IPS DF 4.7 (cell line): ENCODE measurements around the gene INCA1.
"Not testable (repeated sequence)": the region's sequence is repeated elsewhere in the genome, so short reads cannot be mapped to it uniquely, and the experiment has no call there.

Source experiments
- DNase-seq: peaks from one replicate; pipeline ENCODE4 v3.0.0-alpha.2; 2013; ENCODE audit warnings: low spot score; ENCODE audit errors: extremely low read depth

INCA1 gene

GRCh38 chr17:4997302-4998026 lies at the start of gene INCA1, which contains the start of gene KIF1C:
Gene INCA1 (minus strand): TSS chr17:4997522. CDS start chr17:4994437, 3,085 bp downstream.
Gene KIF1C (plus strand): TSS chr17:4997950. CDS start chr17:5000247, 2,297 bp downstream.
- no peak for DNase-seq

GRCh38 chr17:5045496-5045895 lies 48.2 kb upstream of the INCA1 start:
- no peak for DNase-seq

- no peak for DNase-seq
Observed at GRCh38 chr17:5044630-5045029, 47.3 kb upstream of the INCA1 start.

- no peak for DNase-seq
Observed at GRCh38 chr17:5043524-5043923, 46.2 kb upstream of the INCA1 start.

GRCh38 chr17:5042157-5043022 lies 45.1 kb upstream of the INCA1 start:
- DNase-seq = no peak

- no peak for DNase-seq
Observed at GRCh38 chr17:5035315-5035714, 38.0 kb upstream of the INCA1 start, which contains the start of gene SLC52A1. Gene SLC52A1 (minus strand): TSS chr17:5035426. CDS start chr17:5034606, 820 bp downstream.

- no peak for DNase-seq
Observed at GRCh38 chr17:5034651-5035050, 37.3 kb upstream of the INCA1 start.

- DNase-seq = no peak
Observed at GRCh38 chr17:5034063-5034462, 36.7 kb upstream of the INCA1 start.

GRCh38 chr17:5033352-5034015 lies 36.2 kb upstream of the INCA1 start:
- no peak for DNase-seq

- DNase-seq = no peak
Observed at GRCh38 chr17:5032865-5033264, 35.5 kb upstream of the INCA1 start.

- DNase-seq = peak; percentile 71
Observed at GRCh38 chr17:5031365-5032082, 34.2 kb upstream of the INCA1 start.

- not testable (repeated sequence) for DNase-seq
Observed at GRCh38 chr17:5030168-5030567, 32.8 kb upstream of the INCA1 start.

- no peak for DNase-seq
Observed at GRCh38 chr17:5027916-5028315, 30.6 kb upstream of the INCA1 start.

- no peak for DNase-seq
Observed at GRCh38 chr17:5027299-5027698, 30.0 kb upstream of the INCA1 start.

GRCh38 chr17:5024604-5025003 lies 27.3 kb upstream of the INCA1 start:
- DNase-seq = no peak

GRCh38 chr17:5023588-5024147 lies 26.3 kb upstream of the INCA1 start:
- DNase-seq = no peak

GRCh38 chr17:5022171-5022711 lies 24.9 kb upstream of the INCA1 start:
- no peak for DNase-seq

- DNase-seq = no peak
Observed at GRCh38 chr17:5020502-5021023, 23.2 kb upstream of the INCA1 start.

GRCh38 chr17:5019475-5019956 lies 22.2 kb upstream of the INCA1 start:
- no peak for DNase-seq

GRCh38 chr17:5014357-5014756 lies 17.0 kb upstream of the INCA1 start:
- no peak for DNase-seq
